IMR-90 (cell line): ENCODE data around the gene EPHA5. TPM values are rescaled to one million over a fixed set of nuclear protein-coding genes. Genes with fewer than 3 reads are reported as not detected.

Source experiments
- ATAC-seq: fragments of 200-7000 bp; cut with Tn5 transposase; 2 replicates; pipeline ENCODE4 v1.9.1; 2020; ENCODE audit warnings: low read depth, mild to moderate bottlenecking, moderate library complexity
- BruUV-seq: library from RNA; stranded (reverse); fragments of 400-500 nt; replicated peaks from 2 replicates; lab custom pipeline; 2021; lab: Mats Ljungman, UMichigan
- CTCF ChIA-PET: fragments of 300-600 bp; formaldehyde crosslinking; extraction: SDS; loops from one replicate; lab custom pipeline; 2021; ENCODE audit warnings: antibody characterized with exemption; lab: Yijun Ruan, JAX
- POLR2A ChIA-PET: fragments of 300-600 bp; sonication (Branson Sonifier 250); formaldehyde crosslinking; loops from one replicate; lab custom pipeline; 2022; ENCODE audit warnings: antibody characterized with exemption; ENCODE audit not compliant: unreplicated experiment; lab: Charles Lee
- DNase-seq: peaks from one replicate; pipeline ENCODE4 v3.0.0; 2013
- H2AFZ ChIP-seq: replicated peaks from 2 replicates; pipeline ENCODE3; 2013; ENCODE audit warnings: low read length, mild to moderate bottlenecking; ENCODE audit not compliant: poor library complexity
- H2AK5ac ChIP-seq: 2 replicates; pipeline ENCODE4 v1.6.1; 2013; ENCODE audit warnings: low read depth, low read length, inconsistent platforms
- H2AK9ac ChIP-seq: replicated peaks from 2 replicates; pipeline ENCODE3; 2013; ENCODE audit warnings: mild to moderate bottlenecking, low read depth, low read length, moderate library complexity; ENCODE audit not compliant: poor library complexity
- H2BK120ac ChIP-seq: 2 replicates; pipeline ENCODE4 v1.6.1; 2013; ENCODE audit warnings: low read depth, low read length, inconsistent platforms
- H2BK15ac ChIP-seq: 3 replicates; pipeline ENCODE4 v1.6.1; 2013; ENCODE audit warnings: low read depth, low read length, inconsistent platforms
- H2BK20ac ChIP-seq: 2 replicates; pipeline ENCODE4 v1.6.1; 2013; ENCODE audit warnings: low read depth, mild to moderate bottlenecking, inconsistent platforms, low read length, moderate library complexity
- H2BK5ac ChIP-seq: 2 replicates; pipeline ENCODE4 v1.6.1; 2013; ENCODE audit warnings: mild to moderate bottlenecking, low read depth, low read length, inconsistent platforms; ENCODE audit not compliant: poor library complexity, severe bottlenecking
- H3K14ac ChIP-seq: replicated peaks from 2 replicates; pipeline ENCODE4 v1.6.1; 2013; ENCODE audit warnings: low read depth, low read length, inconsistent platforms
- H3K18ac ChIP-seq: 2 replicates; pipeline ENCODE4 v1.6.1; 2013; ENCODE audit warnings: low read depth, low read length, control low read depth
- H3K23ac ChIP-seq: 2 replicates; pipeline ENCODE4 v1.6.1; 2013; ENCODE audit warnings: low read depth, low read length, inconsistent platforms
- H3K27ac ChIP-seq: 2 replicates; pipeline ENCODE4 v1.5.1; 2013; ENCODE audit warnings: mild to moderate bottlenecking, control low read depth, low read length; ENCODE audit not compliant: insufficient read depth
- H3K27me3 ChIP-seq: 2 replicates; pipeline ENCODE4 v1.6.1; 2013; ENCODE audit warnings: low read length; ENCODE audit not compliant: control insufficient read depth, insufficient read depth
- H3K36me3 ChIP-seq: 2 replicates; pipeline ENCODE4 v1.6.1; 2013; ENCODE audit warnings: low read length, mixed read lengths; ENCODE audit not compliant: control insufficient read depth, insufficient read depth
- H3K4ac ChIP-seq: 2 replicates; pipeline ENCODE4 v1.6.1; 2013; ENCODE audit warnings: low read depth, low read length, inconsistent platforms
- H3K4me1 ChIP-seq: 2 replicates; pipeline ENCODE4 v1.6.1; 2013; ENCODE audit warnings: low read length, mixed read lengths; ENCODE audit not compliant: control insufficient read depth, insufficient read depth
- H3K4me2 ChIP-seq: 2 replicates; pipeline ENCODE4 v1.6.1; 2013; ENCODE audit warnings: low read depth, mild to moderate bottlenecking, control low read depth, low read length, moderate library complexity
- H3K4me3 ChIP-seq: 2 replicates; pipeline ENCODE4 v1.5.1; 2013; ENCODE audit warnings: low read depth, mild to moderate bottlenecking, control low read depth, low read length, moderate library complexity; ENCODE audit not compliant: insufficient read depth
- H3K56ac ChIP-seq: 2 replicates; pipeline ENCODE4 v1.6.1; 2013; ENCODE audit warnings: low read length, inconsistent platforms; ENCODE audit not compliant: insufficient read depth; ENCODE audit errors: extremely low read depth
- H3K79me1 ChIP-seq, 2 experiments: 2 replicates each; pipeline ENCODE4 v1.6.1; 2013; ENCODE audit warnings: low read length in 2 of 2, inconsistent platforms in 1 of 2, low read depth in 1 of 2
- H3K9ac ChIP-seq: 2 replicates; pipeline ENCODE4 v1.6.1; 2013; ENCODE audit warnings: low read depth, low read length, control low read depth
- H3K9me1 ChIP-seq: 2 replicates; pipeline ENCODE4 v1.6.1; 2013; ENCODE audit warnings: low read length, inconsistent platforms; ENCODE audit not compliant: insufficient read depth
- H3K9me3 ChIP-seq: 2 replicates; pipeline ENCODE4 v1.6.1; 2013; ENCODE audit warnings: low read length; ENCODE audit not compliant: control insufficient read depth, insufficient read depth
- H4K20me1 ChIP-seq: 2 replicates; pipeline ENCODE4 v1.6.1; 2013; ENCODE audit warnings: low read length, inconsistent platforms; ENCODE audit not compliant: insufficient read depth
- H4K5ac ChIP-seq: 2 replicates; pipeline ENCODE4 v1.6.1; 2013; ENCODE audit warnings: mild to moderate bottlenecking, low read depth, low read length, control low read depth
- H4K8ac ChIP-seq, 2 experiments: 2 replicates each; pipeline ENCODE4 v1.6.1; 2013; ENCODE audit warnings: low read depth in 2 of 2, low read length in 2 of 2, control low read depth in 1 of 2, inconsistent platforms in 1 of 2
- H4K91ac ChIP-seq: 2 replicates; pipeline ENCODE4 v1.6.1; 2013; ENCODE audit warnings: low read depth, low read length, inconsistent platforms; ENCODE audit not compliant: insufficient read depth
- MXI1 ChIP-seq: IDR thresholded peaks from 2 replicates; pipeline ENCODE4 v1.6.1; 2012; ENCODE audit warnings: low read depth, mild to moderate bottlenecking, low read length, moderate library complexity, borderline replicate concordance
- dilution Hi-C: fragments of 300-500 bp; cut with HindIII; formaldehyde crosslinking; loops from one replicate; pipeline ENCODE4 v1.14.3; 2018; ENCODE audit warnings: low sequenced_read_pairs; ENCODE audit not compliant: unreplicated experiment
- in situ Hi-C: fragments of 300-500 bp; cut with MboI; formaldehyde crosslinking; loops from 3 replicates; pipeline ENCODE4 v1.14.3; 2019; ENCODE audit warnings: low sequenced_read_pairs, inconsistent platforms, mixed read lengths
- intact Hi-C: fragments of 100-400 bp; cut with micrococcal nuclease; formaldehyde crosslinking; loops from 2 replicates; pipeline ENCODE4 v1.10.0; 2022
- polyA plus RNA-seq, 3 experiments: library from polyadenylated mRNA; depleted of rRNA; stranded (reverse); fragments of >200 nt; gene quantifications; 2 replicates each; pipeline ENCODE4 v1.2.3, GENCODE V29; 2012; ENCODE audit warnings: low replicate concordance in 1 of 3
- total RNA-seq: library from RNA; depleted of rRNA; stranded (reverse); fragments of >200 nt; gene quantifications from 2 replicates; pipeline ENCODE4 v1.2.3, GENCODE V29; 2012
- TF ChIP-seq, protein P1 (sequence below): conservative IDR thresholded peaks from 2 replicates; pipeline ENCODE4 v1.5.1; 2012; ENCODE audit warnings: mild to moderate bottlenecking, low read depth, low read length, improper control_type of control experiment

Gene EPHA5
- total and polyA plus RNA-seq, 2 of the 4 experiments (the other 2 are of a cell fraction), result 0.07 to 0.18 TPM

- H4K8ac ChIP-seq, result no peak overlapping the region
- no peak overlapping the region for H3K4me3 ChIP-seq
- H3K9me3 ChIP-seq, result no peaks in the 10 kb centered on the region
- POLR2A ChIA-PET, result no interaction called here
- no peak overlapping the region for H2BK5ac ChIP-seq
- no peak overlapping the region for H3K14ac ChIP-seq
- no peaks in the 10 kb centered on the region for H3K79me1 ChIP-seq
- dilution Hi-C loops, result no loop called here
- no peak overlapping the region for H4K5ac ChIP-seq
- no peak overlapping the region for H3K18ac ChIP-seq
- no peaks in the 10 kb centered on the region for H3K27me3 ChIP-seq
- H3K9ac ChIP-seq, result no peak overlapping the region
- CTCF ChIA-PET, result interaction anchor here (0.6 kb wide), 1 partner anchor 78 kb away, joined by 5 read pairs; no protein-coding TSS in a partner anchor
- no peak overlapping the region for H2BK20ac ChIP-seq
- H3K4me1 ChIP-seq, result no peaks in the 10 kb centered on the region
- no peaks in the 10 kb centered on the region for H3K36me3 ChIP-seq
- intact Hi-C loops, result no loop called here
- no peak overlapping the region for H3K56ac ChIP-seq
- DNase-seq (no peak), ATAC-seq (no peak)
- H2AK5ac ChIP-seq, result no peak overlapping the region
- H3K9me1 ChIP-seq, result no peaks in the 10 kb centered on the region
- H3K4me2 ChIP-seq, result no peak overlapping the region
- in situ Hi-C loops, result no loop called here
- no peak overlapping the region for H4K91ac ChIP-seq
- no peak overlapping the region for H3K4ac ChIP-seq
- no peak overlapping the region for H2BK120ac ChIP-seq
- H3K27ac ChIP-seq, result no peak overlapping the region
- H2AFZ ChIP-seq, result no peak overlapping the region
- BruUV-seq, result no TSS peak
- no peak overlapping the region for H2AK9ac ChIP-seq
- no peak for TF ChIP-seq MXI1
- TF ChIP-seq, protein P1, sequence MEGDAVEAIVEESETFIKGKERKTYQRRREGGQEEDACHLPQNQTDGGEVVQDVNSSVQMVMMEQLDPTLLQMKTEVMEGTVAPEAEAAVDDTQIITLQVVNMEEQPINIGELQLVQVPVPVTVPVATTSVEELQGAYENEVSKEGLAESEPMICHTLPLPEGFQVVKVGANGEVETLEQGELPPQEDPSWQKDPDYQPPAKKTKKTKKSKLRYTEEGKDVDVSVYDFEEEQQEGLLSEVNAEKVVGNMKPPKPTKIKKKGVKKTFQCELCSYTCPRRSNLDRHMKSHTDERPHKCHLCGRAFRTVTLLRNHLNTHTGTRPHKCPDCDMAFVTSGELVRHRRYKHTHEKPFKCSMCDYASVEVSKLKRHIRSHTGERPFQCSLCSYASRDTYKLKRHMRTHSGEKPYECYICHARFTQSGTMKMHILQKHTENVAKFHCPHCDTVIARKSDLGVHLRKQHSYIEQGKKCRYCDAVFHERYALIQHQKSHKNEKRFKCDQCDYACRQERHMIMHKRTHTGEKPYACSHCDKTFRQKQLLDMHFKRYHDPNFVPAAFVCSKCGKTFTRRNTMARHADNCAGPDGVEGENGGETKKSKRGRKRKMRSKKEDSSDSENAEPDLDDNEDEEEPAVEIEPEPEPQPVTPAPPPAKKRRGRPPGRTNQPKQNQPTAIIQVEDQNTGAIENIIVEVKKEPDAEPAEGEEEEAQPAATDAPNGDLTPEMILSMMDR, result no peak
- H3K23ac ChIP-seq, result no peak overlapping the region
- H2BK15ac ChIP-seq, result no peak overlapping the region
- no peaks in the 10 kb centered on the region for H4K20me1 ChIP-seq
Observed at GRCh38 chr4:65656008-65656407, 14.3 kb downstream of the EPHA5 start.
